ENCODE measurements around the gene GABRB2. TPM values are rescaled to one million over a fixed set of nuclear protein-coding genes. Genes with fewer than 3 reads are reported as not detected.

The GABRB2 gene
- total RNA-seq, 3 donors from 2014 or later (not counting 1 experiment from before 2014, with no cell fraction given) = not detected

DNA sequence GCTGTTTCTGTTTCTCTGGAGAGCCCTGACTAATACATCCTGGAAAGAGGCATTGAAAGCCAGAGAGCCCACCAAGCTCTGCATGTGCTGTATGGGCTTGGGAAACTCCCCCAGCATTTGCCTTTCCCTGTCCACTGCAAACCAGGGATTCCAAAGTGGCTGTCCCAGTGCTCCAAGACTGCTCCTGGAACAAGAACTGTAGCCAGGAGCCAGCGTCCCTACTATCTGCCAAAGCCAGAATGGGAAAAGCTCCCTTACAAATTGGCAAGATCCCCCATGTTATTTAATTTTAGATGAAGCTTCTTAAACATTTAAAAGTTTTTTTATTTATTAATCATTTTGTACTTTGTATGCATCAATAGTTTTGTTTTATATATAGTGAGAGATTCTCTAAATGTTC, 263.2 kb downstream of the GABRB2 start:
- Histone ChIP-seq H3K27me3 (ENCODE audit: control insufficient read depth, insufficient read depth, low read length) (no peaks in the 10 kb centered on the region), H3K4me1 (ENCODE audit: control insufficient read depth, insufficient read depth, low read length) (no peaks in the 10 kb centered on the region), H3K36me3 (ENCODE audit: control insufficient read depth, insufficient read depth, low read length) (no peaks in the 10 kb centered on the region), H3K9me3 (ENCODE audit: control insufficient read depth, insufficient read depth, low read length) (no peaks in the 10 kb centered on the region), H3K4me3 (ENCODE audit: low read length) (no peak overlapping the region), H3K27ac (ENCODE audit: low read length) (no peak overlapping the region)
- TF ChIP-seq, protein P1, sequence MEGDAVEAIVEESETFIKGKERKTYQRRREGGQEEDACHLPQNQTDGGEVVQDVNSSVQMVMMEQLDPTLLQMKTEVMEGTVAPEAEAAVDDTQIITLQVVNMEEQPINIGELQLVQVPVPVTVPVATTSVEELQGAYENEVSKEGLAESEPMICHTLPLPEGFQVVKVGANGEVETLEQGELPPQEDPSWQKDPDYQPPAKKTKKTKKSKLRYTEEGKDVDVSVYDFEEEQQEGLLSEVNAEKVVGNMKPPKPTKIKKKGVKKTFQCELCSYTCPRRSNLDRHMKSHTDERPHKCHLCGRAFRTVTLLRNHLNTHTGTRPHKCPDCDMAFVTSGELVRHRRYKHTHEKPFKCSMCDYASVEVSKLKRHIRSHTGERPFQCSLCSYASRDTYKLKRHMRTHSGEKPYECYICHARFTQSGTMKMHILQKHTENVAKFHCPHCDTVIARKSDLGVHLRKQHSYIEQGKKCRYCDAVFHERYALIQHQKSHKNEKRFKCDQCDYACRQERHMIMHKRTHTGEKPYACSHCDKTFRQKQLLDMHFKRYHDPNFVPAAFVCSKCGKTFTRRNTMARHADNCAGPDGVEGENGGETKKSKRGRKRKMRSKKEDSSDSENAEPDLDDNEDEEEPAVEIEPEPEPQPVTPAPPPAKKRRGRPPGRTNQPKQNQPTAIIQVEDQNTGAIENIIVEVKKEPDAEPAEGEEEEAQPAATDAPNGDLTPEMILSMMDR (IDR thresholded peaks at IDR 0.05) = no peak
- ATAC-seq (no peak), DNase-seq (no peak)
- Mint-ChIP-seq H3K27me3 (ENCODE audit: low read depth in 2 of 2) (no peaks in the 10 kb centered on the region), H3K36me3 (no peaks in the 10 kb centered on the region), H3K4me1 (no peaks in the 10 kb centered on the region), H3K27ac (no peak overlapping the region), H3K4me3 (no peak overlapping the region), H3K9me3 (peaks cover 13 to 14% of the 10 kb centered on the region in 2 donors)
- intact Hi-C loops (cut with micrococcal nuclease) = no loop called here
- 71% methylated on average over 1 of the region's 1 CpG for WGBS (ENCODE audit: insufficient coverage)

DNA sequence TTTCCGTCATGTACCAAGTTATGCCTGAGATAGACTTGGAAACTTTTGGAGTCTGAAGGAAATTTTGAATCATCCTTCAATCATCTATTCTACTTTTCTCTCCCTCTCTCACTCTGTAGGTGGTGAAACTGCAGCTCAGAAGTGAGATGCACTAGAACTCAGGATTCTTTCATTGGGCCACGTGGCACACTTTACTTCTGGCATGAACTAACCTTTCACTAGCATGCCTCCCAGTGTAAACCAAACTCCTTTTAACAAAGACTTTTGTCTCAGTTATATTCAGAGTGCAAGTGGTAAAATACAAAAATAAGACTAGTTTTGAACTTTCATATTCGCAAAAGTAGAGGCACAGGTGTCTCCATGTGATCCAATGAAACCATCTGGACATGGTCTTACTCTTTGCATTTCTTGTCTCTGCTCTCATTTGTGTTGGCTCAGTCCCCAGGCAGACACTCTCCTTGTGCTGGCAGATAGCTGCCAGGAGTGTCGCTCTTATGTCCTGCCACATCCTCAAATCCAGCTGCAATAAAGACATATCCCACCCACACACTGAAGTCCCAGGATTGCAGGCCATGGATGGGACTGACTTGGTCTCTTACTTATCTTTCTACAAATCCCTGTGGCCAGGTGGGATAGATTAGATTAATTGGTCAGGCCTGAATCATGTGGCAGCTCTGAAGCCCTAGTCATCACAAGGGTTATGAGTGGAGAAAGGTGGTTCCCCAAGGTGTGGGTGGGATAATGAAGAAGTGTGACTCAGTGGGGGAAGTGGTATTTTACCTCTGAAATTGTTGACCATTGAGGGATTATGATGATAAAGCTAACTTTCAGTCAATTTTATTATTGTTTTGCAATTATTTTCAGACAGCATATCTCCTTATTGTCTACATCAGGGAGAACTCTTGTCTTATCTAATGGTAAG, 267.5 kb downstream of the GABRB2 start:
- WGBS (ENCODE audit: insufficient coverage) = 90% methylated on average over 4 of the region's 4 CpGs
- Histone ChIP-seq H3K27ac (ENCODE audit: low read length) (no peak overlapping the region), H3K4me3 (ENCODE audit: low read length) (no peak overlapping the region), H3K27me3 (ENCODE audit: control insufficient read depth, insufficient read depth, low read length) (no peaks in the 10 kb centered on the region), H3K36me3 (ENCODE audit: control insufficient read depth, insufficient read depth, low read length) (no peaks in the 10 kb centered on the region), H3K9me3 (ENCODE audit: control insufficient read depth, insufficient read depth, low read length) (no peaks in the 10 kb centered on the region), H3K4me1 (ENCODE audit: control insufficient read depth, insufficient read depth, low read length) (no peaks in the 10 kb centered on the region)
- H3K27me3 Mint-ChIP-seq (ENCODE audit: low read depth in 2 of 2) = no peaks in the 10 kb centered on the region
- no peak overlapping the region for H3K27ac Mint-ChIP-seq
- TF ChIP-seq, protein P1 (IDR thresholded peaks at IDR 0.05) = no peak
- ATAC-seq (no peak), DNase-seq (no peak)
- no peaks in the 10 kb centered on the region for H3K36me3 Mint-ChIP-seq
- no peaks in the 10 kb centered on the region for H3K4me1 Mint-ChIP-seq
- no peak overlapping the region for H3K4me3 Mint-ChIP-seq
- H3K9me3 Mint-ChIP-seq = peaks cover 10 to 16% of the 10 kb centered on the region in 2 donors
- intact Hi-C loops (cut with micrococcal nuclease) = no loop called here

DNA sequence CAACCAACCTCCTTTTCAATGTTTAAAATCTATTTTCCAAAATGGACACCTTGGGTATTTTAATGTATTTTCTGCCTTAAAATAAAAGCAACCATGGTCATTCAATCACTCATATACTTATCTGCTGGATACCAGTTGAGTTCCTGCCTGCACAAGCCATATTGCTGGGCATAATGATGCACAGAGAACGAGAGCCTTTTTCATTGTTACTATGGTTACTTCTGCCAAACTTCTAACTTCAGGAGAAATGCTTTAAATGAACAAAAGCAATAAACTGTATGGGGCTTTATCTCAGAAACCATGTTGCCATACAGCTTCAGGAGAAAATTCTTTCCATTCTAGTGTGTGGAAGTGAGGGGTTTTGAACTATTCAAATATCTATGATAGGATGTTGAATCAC, 269.5 kb downstream of the GABRB2 start:
- TF ChIP-seq, protein P1 (IDR thresholded peaks at IDR 0.05) = no peak
- Histone ChIP-seq H3K4me1 (ENCODE audit: control insufficient read depth, insufficient read depth, low read length) (no peaks in the 10 kb centered on the region), H3K36me3 (ENCODE audit: control insufficient read depth, insufficient read depth, low read length) (no peaks in the 10 kb centered on the region), H3K27ac (ENCODE audit: low read length) (no peak overlapping the region), H3K27me3 (ENCODE audit: control insufficient read depth, insufficient read depth, low read length) (no peaks in the 10 kb centered on the region), H3K9me3 (ENCODE audit: control insufficient read depth, insufficient read depth, low read length) (no peaks in the 10 kb centered on the region), H3K4me3 (ENCODE audit: low read length) (no peak overlapping the region)
- intact Hi-C loops (cut with micrococcal nuclease) = no loop called here
- no peak overlapping the region for H3K27ac Mint-ChIP-seq
- H3K36me3 Mint-ChIP-seq = no peaks in the 10 kb centered on the region
- H3K27me3 Mint-ChIP-seq (ENCODE audit: low read depth in 2 of 2) = no peaks in the 10 kb centered on the region
- no peak for ATAC-seq
- WGBS (ENCODE audit: insufficient coverage) = 90% methylated on average over 1 of the region's 1 CpG
- H3K4me1 Mint-ChIP-seq = no peaks in the 10 kb centered on the region
- peaks cover 10 to 11% of the 10 kb centered on the region in 2 donors for H3K9me3 Mint-ChIP-seq
- DNase-seq = no peak
- no peak overlapping the region for H3K4me3 Mint-ChIP-seq
